Psoas muscle (tissue), 8 donors: ENCODE results near the gene CTU1. TPM values are rescaled to one million over a fixed set of nuclear protein-coding genes. Genes with fewer than 3 reads are reported as not detected.
"Not testable (repeated sequence)": the region's sequence is repeated elsewhere in the genome, so short reads cannot be mapped to it uniquely, and the experiment has no call there.

Experiments used
- ATAC-seq, 4 donors: fragments of 200-7000 bp; cut with Tn5 transposase; one replicate each; pipeline ENCODE4 v1.9.1; 2020; ENCODE audit warnings: moderate library complexity in 3 of 4, mild to moderate bottlenecking in 2 of 4
- DNase-seq, 2 donors: peaks; one replicate each; pipeline ENCODE4 v3.0.0-alpha.2; 2020
- H3K27ac ChIP-seq: fragments of 200-600 bp; one replicate; pipeline ENCODE4 v1.8.0; 2022
- H3K27me3 ChIP-seq, 3 donors: fragments of 200-600 bp in 1 of 3; one replicate each; pipeline versions ENCODE4 v1.6.1 to v1.8.0; 2013 to 2022; ENCODE audit warnings: low read length in 2 of 3, mild to moderate bottlenecking in 2 of 3, moderate library complexity in 1 of 3; ENCODE audit not compliant: insufficient read depth in 3 of 3
- H3K36me3 ChIP-seq, 2 donors: fragments of 200-600 bp in 1 of 2; one replicate each; pipeline versions ENCODE4 v1.6.1 to v1.8.0; 2013 to 2022; ENCODE audit warnings: low read depth in 1 of 2, mild to moderate bottlenecking in 1 of 2, moderate library complexity in 1 of 2; ENCODE audit not compliant: insufficient read depth in 1 of 2
- H3K4me1 ChIP-seq: fragments of 200-600 bp; one replicate; pipeline ENCODE4 v1.8.0; 2022
- H3K4me3 ChIP-seq: fragments of 200-600 bp; one replicate; pipeline ENCODE4 v1.8.0; 2022; ENCODE audit warnings: mild to moderate bottlenecking
- H3K9me3 ChIP-seq: fragments of 200-600 bp; one replicate; pipeline ENCODE4 v1.8.0; 2022
- CTCF ChIP-seq: fragments of 200-600 bp; IDR thresholded peaks from one replicate; pipeline ENCODE4 v1.8.0; 2022; ENCODE audit warnings: antibody characterized with exemption
- WGBS, 3 donors: extraction: QIAGEN DNeasy Blood & Tissue Kit; methylation state at CpG; one replicate each; pipeline versions ENCODE4 v1.1.6 to v1.1.7; 2013; 5-methylcytosine and 5-hydroxymethylcytosine counted together
- intact Hi-C, 2 donors: fragments of 100-400 bp; cut with DNase I; formaldehyde crosslinking; loops; one replicate each; pipeline versions ENCODE4 v1.11.0 to v1.14.2; 2022
- polyA plus RNA-seq, 3 donors: library from polyadenylated mRNA; stranded (reverse); fragments of 200-250 nt; gene quantifications; one replicate each; pipeline ENCODE4 v1.2.3, GENCODE V29; 2013
- total RNA-seq, 4 donors: library from RNA; stranded (reverse); fragmentation: NEBNext Ultra II Directional in 2 of 4; extraction: Animal tissue kit (Norgen Biotek cat#: 25700) in 2 of 4; gene quantifications; one replicate each; pipeline versions ENCODE4 v1.2.1 to v1.2.4, GENCODE V29; 2021 to 2023
- donor health status: healthy with polysubstance abuse.
- donor health status: DM: no; HTN: no; CAD: no; lungs with moderate emphysema.
- donor health status: Bipolar disorder and iron deficiency.
- donor health status: healthy.
- donor health status: DM: yes; HTN: yes; CAD: no.
- donor health status: DM: no; HTN: no; CAD: no.
- donor health status: DM: no; HTN: no; CAD: no.
- donor health status: DM: yes; HTN: yes; CAD: no.

CTU1 gene
- total and polyA plus RNA-seq, 7 donors, result 1.4 to 9.1 (median 5.6) TPM

- intact Hi-C loops, result no loop called here
- H3K4me3 ChIP-seq, result no peak overlapping the region
- H3K27me3 ChIP-seq, result peaks cover 0 to 2% (median 0%) of the 10 kb centered on the region in 3 donors
- no peak overlapping the region for H3K27ac ChIP-seq
- TF ChIP-seq CTCF, result no peak
- 75 to 80% (median 78%) methylated on average over 3 to 5 of the region's 5 CpGs for WGBS, 3 donors
- ATAC-seq (no peak), DNase-seq (no peak)
- H3K4me1 ChIP-seq, result no peaks in the 10 kb centered on the region
- H3K9me3 ChIP-seq, result no peaks in the 10 kb centered on the region
- H3K36me3 ChIP-seq, result no peaks in the 10 kb centered on the region
These were observed 35.3 kb upstream of the CTU1 start for GRCh38 chr19:51143486-51143885.

GRCh38 chr19:51142809-51143475 lies 34.7 kb upstream of the CTU1 start:
- ATAC-seq, H3K27me3 ChIP-seq, H3K4me3 ChIP-seq, H3K27ac ChIP-seq, DNase-seq, H3K4me1 ChIP-seq, intact Hi-C loops, H3K36me3 ChIP-seq, H3K9me3 ChIP-seq: not testable (repeated sequence)
- 59 to 75% (median 66%) methylated on average over 9 to 15 of the region's 15 CpGs for WGBS, 3 donors

- TF ChIP-seq CTCF, result no peak
- peaks cover 0 to 2% (median 0%) of the 10 kb centered on the region in 3 donors for H3K27me3 ChIP-seq
- no peak within 1 kb of the TSS for H3K27ac ChIP-seq
- peak; percentile 47 to 69 for DNase-seq
- 63 to 67% (median 64%) methylated on average over 13 to 14 of the region's 14 CpGs for WGBS, 3 donors
- H3K9me3 ChIP-seq, result no peaks in the 10 kb centered on the region
- no peaks in the 10 kb centered on the region for H3K4me1 ChIP-seq
- no peak within 1 kb of the TSS for H3K4me3 ChIP-seq
- H3K36me3 ChIP-seq, result no peaks in the 10 kb centered on the region
- peak in 2 of 4 donors; percentile 37 to 47 for ATAC-seq
- intact Hi-C loops, result no loop called here
These were observed 33.9 kb upstream of the CTU1 start, which contains the start of gene SIGLEC7 for GRCh38 chr19:51142119-51142518. Gene SIGLEC7, plus strand, starts transcription at chr19:51142301. Its CDS starts 69 bp downstream, at chr19:51142370.

GRCh38 chr19:51141181-51141580 lies 33.0 kb upstream of the CTU1 start:
- intact Hi-C loops, result no loop called here
- no peak overlapping the region for H3K4me3 ChIP-seq
- no peak for TF ChIP-seq CTCF
- no peaks in the 10 kb centered on the region for H3K9me3 ChIP-seq
- WGBS, 3 donors, result 74 to 81% (median 78%) methylated on average over 6 of the region's 6 CpGs
- peaks cover 0 to 2% (median 0%) of the 10 kb centered on the region in 3 donors for H3K27me3 ChIP-seq
- DNase-seq, result no peak
- no peaks in the 10 kb centered on the region for H3K36me3 ChIP-seq
- no peak for ATAC-seq
- H3K27ac ChIP-seq, result no peak overlapping the region
- H3K4me1 ChIP-seq, result no peaks in the 10 kb centered on the region

GRCh38 chr19:51140441-51140840 lies 32.2 kb upstream of the CTU1 start:
- 28 to 37% (median 33%) methylated on average over 6 of the region's 6 CpGs for WGBS, 3 donors
- no peak overlapping the region for H3K4me3 ChIP-seq
- H3K9me3 ChIP-seq, result no peaks in the 10 kb centered on the region
- no peak for ATAC-seq
- H3K27ac ChIP-seq, result no peak overlapping the region
- no peak for TF ChIP-seq CTCF
- intact Hi-C loops, result no loop called here
- H3K4me1 ChIP-seq, result no peaks in the 10 kb centered on the region
- H3K36me3 ChIP-seq, result no peaks in the 10 kb centered on the region
- no peak for DNase-seq
- H3K27me3 ChIP-seq, result peaks cover 0 to 2% (median 0%) of the 10 kb centered on the region in 3 donors
